Activated T-cell treated with anti-CD3 and anti-CD28 coated beads, Interleukin-2, amount 50 U/mL, for 1 hour (primary cell): Measurements from ENCODE around the gene HNRNPUL1.
A peak's percentile ranks its signal among the peaks of the same experiment; 100 is the strongest.

ENCODE experiments used
- DNase-seq: peaks from one replicate; pipeline ENCODE4 v3.0.0-alpha.2; 2020

The HNRNPUL1 gene

GRCh38 chr19:41234512-41235168 lies 29.5 kb upstream of the HNRNPUL1 start:
- DNase-seq: no peak

- DNase-seq: no peak
These were observed 28.7 kb upstream of the HNRNPUL1 start for GRCh38 chr19:41235480-41235879.

- DNase-seq: no peak
These were observed 25.9 kb upstream of the HNRNPUL1 start for GRCh38 chr19:41238244-41238643.

GRCh38 chr19:41239363-41239762 lies 24.8 kb upstream of the HNRNPUL1 start:
- DNase-seq: no peak

- DNase-seq: no peak
These were observed 24.1 kb upstream of the HNRNPUL1 start for GRCh38 chr19:41239961-41240574.

- no peak for DNase-seq
These were observed 22.3 kb upstream of the HNRNPUL1 start for GRCh38 chr19:41241859-41242258.

GRCh38 chr19:41244117-41244516 lies 20.1 kb upstream of the HNRNPUL1 start:
- DNase-seq: no peak

- no peak for DNase-seq
These were observed 18.3 kb upstream of the HNRNPUL1 start for GRCh38 chr19:41245843-41246242.

GRCh38 chr19:41248895-41249294 lies 15.3 kb upstream of the HNRNPUL1 start:
- DNase-seq: no peak

GRCh38 chr19:41249707-41250423 lies 14.3 kb upstream of the HNRNPUL1 start:
- no peak for DNase-seq

- no peak for DNase-seq
These were observed 10.5 kb upstream of the HNRNPUL1 start for GRCh38 chr19:41253660-41254059.

- no peak for DNase-seq
These were observed 9.0 kb upstream of the HNRNPUL1 start for GRCh38 chr19:41255171-41255570.

GRCh38 chr19:41261474-41262190 lies 2.5 kb upstream of the HNRNPUL1 start:
- DNase-seq: peak; percentile 24

- peak; percentile 77 for DNase-seq
These were observed 926 bp upstream of the HNRNPUL1 start for GRCh38 chr19:41263042-41263849.

GRCh38 chr19:41264581-41265394 lies 616 bp downstream of the HNRNPUL1 start:
- peak; percentile 60 for DNase-seq

- DNase-seq: peak; percentile 39
These were observed 1.4 kb downstream of the HNRNPUL1 start for GRCh38 chr19:41265395-41266153.

- no peak for DNase-seq
These were observed 4.9 kb downstream of the HNRNPUL1 start for GRCh38 chr19:41269055-41269454.

- DNase-seq: no peak
These were observed 5.4 kb downstream of the HNRNPUL1 start for GRCh38 chr19:41269571-41269970.

- no peak for DNase-seq
These were observed 8.9 kb downstream of the HNRNPUL1 start for GRCh38 chr19:41273076-41273475.

GRCh38 chr19:41274802-41275201 lies 10.6 kb downstream of the HNRNPUL1 start:
- DNase-seq: no peak

GRCh38 chr19:41276231-41276630 lies 12.1 kb downstream of the HNRNPUL1 start:
- DNase-seq: no peak
